HG02943 (cell line): Measurements from ENCODE around the gene TAS1R3.

Source experiments
- ATAC-seq: cut with Tn5 transposase; IDR thresholded peaks from one replicate; pipeline ENCODE4 v1.9.1; 2021; ENCODE audit warnings: mild to moderate bottlenecking, low read depth, moderate library complexity; ENCODE audit not compliant: unreplicated experiment

TAS1R3 gene

GRCh38 chr1:1320666-1321448 lies 10.2 kb upstream of the TAS1R3 start:
- no peak for ATAC-seq

GRCh38 chr1:1321477-1321876 lies 9.6 kb upstream of the TAS1R3 start:
- ATAC-seq: no peak

GRCh38 chr1:1322418-1322817 lies 8.7 kb upstream of the TAS1R3 start:
- no peak for ATAC-seq

- no peak for ATAC-seq
These were observed 8.1 kb upstream of the TAS1R3 start for GRCh38 chr1:1322952-1323351.

GRCh38 chr1:1324084-1324523 lies 7.0 kb upstream of the TAS1R3 start:
- peak; percentile 24 for ATAC-seq

GRCh38 chr1:1324524-1325287 lies 6.4 kb upstream of the TAS1R3 start, which contains the start of the genes CPTP and INTS11:
TSS of gene CPTP (plus strand) at chr1:1324802. CDS start at chr1:1326911, 2,109 bp downstream.
TSS of gene INTS11 (minus strand) at chr1:1324660. CDS start at chr1:1324608, 52 bp downstream.
- peak; percentile 60 for ATAC-seq

GRCh38 chr1:1325288-1326074 lies 5.6 kb upstream of the TAS1R3 start:
- no peak for ATAC-seq

- ATAC-seq: no peak
These were observed 4.9 kb upstream of the TAS1R3 start for GRCh38 chr1:1326075-1326605.

- ATAC-seq: no peak
These were observed 3.8 kb upstream of the TAS1R3 start for GRCh38 chr1:1327291-1327690.

- ATAC-seq: no peak
These were observed 2.8 kb upstream of the TAS1R3 start for GRCh38 chr1:1328254-1328653.

- ATAC-seq: no peak
These were observed 1.5 kb upstream of the TAS1R3 start for GRCh38 chr1:1329304-1330210.

- no peak for ATAC-seq
These were observed 563 bp upstream of the TAS1R3 start for GRCh38 chr1:1330366-1331067.

GRCh38 chr1:1332031-1332755 lies 1.1 kb downstream of the TAS1R3 start:
- no peak for ATAC-seq

GRCh38 chr1:1332774-1333480 lies 1.8 kb downstream of the TAS1R3 start:
- ATAC-seq: no peak

- ATAC-seq: no peak
These were observed 2.6 kb downstream of the TAS1R3 start for GRCh38 chr1:1333551-1334241.

- ATAC-seq: no peak
These were observed 3.8 kb downstream of the TAS1R3 start for GRCh38 chr1:1334835-1335234.

- ATAC-seq: no peak
These were observed 4.2 kb downstream of the TAS1R3 start for GRCh38 chr1:1335283-1335682.
